ENCODE measurements around the gene ADARB2.

- TF ChIP-seq, protein P1, sequence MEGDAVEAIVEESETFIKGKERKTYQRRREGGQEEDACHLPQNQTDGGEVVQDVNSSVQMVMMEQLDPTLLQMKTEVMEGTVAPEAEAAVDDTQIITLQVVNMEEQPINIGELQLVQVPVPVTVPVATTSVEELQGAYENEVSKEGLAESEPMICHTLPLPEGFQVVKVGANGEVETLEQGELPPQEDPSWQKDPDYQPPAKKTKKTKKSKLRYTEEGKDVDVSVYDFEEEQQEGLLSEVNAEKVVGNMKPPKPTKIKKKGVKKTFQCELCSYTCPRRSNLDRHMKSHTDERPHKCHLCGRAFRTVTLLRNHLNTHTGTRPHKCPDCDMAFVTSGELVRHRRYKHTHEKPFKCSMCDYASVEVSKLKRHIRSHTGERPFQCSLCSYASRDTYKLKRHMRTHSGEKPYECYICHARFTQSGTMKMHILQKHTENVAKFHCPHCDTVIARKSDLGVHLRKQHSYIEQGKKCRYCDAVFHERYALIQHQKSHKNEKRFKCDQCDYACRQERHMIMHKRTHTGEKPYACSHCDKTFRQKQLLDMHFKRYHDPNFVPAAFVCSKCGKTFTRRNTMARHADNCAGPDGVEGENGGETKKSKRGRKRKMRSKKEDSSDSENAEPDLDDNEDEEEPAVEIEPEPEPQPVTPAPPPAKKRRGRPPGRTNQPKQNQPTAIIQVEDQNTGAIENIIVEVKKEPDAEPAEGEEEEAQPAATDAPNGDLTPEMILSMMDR (IDR thresholded peaks at IDR 0.05), result no peak
- TF ChIP-seq POLR2A (IDR thresholded peaks at IDR 0.05), result no peak
Measured at GRCh38 chr10:1390200-1390599, 347.1 kb downstream of the ADARB2 start.

All from Peyer's patch (tissue), 4 donors.